DMS53 treated with DMSO at 0.1 percent for 48 hours (cell line): ENCODE data around the gene RNASE8.

ENCODE experiments used
- DNase-seq: peaks from one replicate; lab custom pipeline; 2025; ENCODE audit not compliant: unreplicated experiment; lab: John Stamatoyannopoulos, UW

Gene RNASE8

DNA sequence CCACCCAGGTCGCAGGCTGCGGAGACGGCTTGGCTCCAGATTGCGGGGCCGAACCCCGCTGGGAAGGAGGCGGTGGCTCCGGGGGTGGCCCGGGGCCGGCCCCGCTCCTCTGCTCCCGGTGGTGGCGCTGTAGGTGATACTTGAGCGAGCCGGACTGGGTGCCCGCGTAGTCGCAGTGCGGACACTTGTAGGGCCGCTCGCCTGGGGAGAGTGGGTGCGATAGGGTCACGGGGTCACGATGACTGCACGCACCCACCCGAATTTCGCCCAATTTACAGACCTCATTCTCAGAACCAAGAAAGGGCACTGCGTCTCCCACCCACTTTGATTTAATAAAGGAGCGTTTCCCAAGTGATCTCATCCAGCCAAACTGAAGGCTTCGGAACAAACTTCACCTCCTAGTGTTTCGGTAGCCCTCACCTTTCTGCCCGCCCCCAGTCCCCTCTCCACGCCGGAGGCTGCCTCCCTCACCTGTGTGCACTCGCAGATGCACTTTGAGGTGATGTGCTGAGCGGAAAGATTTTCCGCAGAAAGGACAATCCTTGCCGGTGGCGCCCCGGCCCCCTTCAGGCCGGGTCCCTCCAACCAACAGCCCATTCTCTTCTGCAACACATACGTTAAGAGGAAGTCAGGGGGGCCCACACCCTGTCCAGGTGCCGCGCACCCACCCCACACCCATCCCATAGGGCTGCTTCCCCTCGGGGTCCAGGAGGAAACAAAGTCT is 33.5 kb downstream of the RNASE8 start:
- DNase-seq: no peak

DNA sequence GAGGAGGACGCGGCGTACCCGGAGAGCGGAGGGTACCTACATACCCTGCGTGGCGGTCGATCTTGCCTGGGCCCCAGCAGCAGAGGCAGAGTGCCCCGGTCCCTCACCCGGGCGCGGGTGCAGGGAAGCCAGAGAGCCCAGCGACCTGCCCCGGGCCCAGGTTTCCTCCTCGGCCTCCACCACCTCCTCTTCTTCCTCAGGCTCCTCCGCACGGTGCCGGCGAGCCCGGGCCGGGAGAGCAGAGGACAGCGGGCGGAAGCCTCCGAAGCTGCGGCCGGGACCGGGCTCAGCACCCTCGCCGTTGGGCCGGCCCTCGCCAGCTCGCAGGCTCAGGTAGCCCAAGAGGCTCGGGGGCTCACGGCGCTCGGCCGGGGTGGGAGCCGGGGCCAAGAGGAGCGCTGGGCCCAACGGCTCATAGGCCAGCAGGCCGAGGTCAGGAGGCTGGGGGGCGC is 34.2 kb downstream of the RNASE8 start:
- no peak for DNase-seq

DNA sequence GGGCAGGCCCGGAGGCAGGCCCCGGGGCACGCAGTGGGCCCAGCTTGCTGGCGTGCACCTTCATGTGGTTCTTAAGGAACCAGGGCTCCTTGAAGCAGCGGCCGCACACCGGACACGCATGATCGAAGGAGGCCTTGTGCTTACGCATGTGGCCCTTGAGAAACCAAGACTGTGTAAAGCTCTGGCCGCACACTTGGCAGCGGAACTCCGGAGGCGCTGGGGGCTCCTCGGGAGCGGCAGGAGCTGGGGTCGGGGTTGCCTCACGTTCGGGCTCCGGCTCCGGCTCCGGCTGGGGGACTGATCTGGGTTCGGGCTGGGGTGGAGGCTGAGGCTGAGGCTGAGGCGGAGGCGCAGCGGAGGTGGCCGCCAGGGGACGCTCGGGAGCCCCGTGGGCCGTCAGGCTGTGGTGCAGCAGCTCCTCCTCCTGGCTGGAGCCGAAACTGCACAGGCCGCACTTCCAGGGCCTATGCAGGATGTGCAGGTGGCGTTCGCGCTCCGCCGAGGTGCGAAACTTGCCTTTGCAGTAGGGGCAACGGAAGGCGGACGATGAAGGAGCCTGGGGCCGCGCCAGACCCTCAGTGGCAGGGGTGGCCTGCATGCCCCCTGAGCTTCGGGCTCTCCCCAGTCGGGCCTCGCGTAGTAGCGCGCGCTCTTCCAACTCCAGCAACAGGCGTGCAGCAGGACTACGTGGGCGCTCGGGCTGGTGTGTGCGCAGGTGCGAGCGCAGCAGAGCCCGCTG is 34.8 kb downstream of the RNASE8 start:
- DNase-seq: no peak

DNA sequence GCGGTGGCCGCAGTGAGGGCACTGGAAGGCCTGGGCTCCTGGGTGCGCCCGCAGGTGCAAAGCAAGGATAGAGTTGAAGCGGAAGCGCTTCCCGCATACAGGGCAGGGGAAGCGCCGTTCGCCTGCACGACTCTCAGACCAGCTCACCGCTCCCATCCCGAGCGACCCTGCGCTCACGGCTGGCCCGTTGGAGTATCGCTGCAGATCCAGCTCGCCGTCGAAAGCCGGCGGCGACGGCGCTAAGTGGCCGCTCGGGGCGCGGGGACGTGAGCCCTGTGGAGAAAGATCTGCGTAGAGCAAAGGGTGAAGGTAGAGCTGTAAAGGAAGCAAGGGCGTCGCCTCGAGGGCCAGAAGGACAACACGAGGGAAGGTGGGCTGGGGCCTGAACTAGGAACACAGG is 35.4 kb downstream of the RNASE8 start:
- no peak for DNase-seq

DNA sequence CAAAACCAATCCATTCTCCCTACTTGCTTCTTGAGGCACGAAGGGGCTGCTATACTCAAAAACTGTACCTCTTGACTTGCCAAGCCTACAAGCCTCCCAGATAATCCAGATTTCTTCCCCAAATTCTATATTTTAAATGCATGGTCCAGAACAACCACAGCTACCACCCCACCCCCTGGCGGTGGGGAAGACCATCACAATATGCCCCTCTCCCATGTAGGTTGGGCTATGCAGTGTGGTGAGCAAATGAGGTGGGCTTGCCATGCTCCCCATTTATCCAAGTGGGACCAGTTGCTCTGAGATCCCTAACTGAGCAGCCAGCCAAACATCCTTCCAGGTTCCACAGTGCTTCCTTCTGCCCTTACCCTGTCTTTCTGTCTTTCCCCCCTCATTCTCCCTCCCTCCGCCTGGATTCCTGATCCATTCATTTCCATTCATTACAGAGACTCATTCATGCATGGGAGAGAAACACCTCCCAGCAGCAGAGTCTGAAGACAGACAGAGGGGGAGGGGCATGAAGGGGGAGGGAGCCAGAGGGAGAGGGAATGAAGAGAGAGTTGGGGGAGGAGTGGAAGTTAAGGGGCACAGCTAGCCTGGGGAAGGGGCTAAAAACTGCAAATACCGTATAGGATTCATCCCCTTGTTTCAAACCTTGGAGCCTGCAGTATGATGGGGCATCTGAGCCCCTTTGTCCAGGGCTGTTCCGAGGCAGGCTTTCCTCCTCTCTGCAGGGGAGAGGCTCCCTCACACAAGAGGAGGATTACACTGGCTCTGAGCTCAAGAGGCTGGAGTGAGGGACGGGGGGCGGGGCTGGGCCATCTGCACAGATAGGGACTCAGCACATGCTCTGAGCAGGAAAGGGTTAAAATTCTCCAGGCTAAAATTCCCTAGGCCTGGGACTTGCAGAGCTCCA is 36.4 kb downstream of the RNASE8 start:
- no peak for DNase-seq

DNA sequence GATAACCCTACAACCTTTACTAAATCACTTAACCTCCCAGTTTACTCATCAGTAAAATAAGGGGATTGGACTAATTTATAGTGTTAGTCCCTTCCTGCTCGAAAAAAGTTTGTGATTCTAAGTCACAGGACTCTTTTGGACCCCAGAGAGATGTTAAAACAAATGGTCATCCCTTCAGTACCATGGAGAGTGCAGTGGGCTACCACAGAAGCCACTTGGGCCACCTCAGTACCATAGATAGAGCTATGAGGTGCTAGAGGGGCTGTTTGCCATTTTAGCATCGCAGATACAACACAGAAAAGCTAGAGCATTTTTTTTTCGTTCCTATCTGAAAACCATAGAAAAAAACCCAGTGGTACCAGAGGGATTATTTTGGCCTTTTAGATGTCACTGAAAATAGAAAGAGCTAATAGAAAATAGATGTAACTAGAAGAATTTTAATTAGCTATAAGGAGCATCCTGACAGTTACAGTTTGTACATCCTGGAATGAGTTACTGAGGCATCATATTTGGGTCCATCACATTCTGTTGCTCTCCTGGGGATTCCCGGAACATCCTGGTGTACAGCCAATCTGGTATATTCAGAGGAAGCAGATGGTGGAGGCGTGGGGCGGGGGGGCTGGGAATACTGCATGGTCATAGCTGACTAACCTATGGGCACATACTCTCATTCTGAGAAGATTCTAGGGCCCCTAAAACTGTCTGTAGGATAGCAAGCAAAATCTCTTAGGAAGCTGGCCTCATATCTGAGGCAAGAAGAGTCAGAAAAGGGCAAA is 38.0 kb downstream of the RNASE8 start:
- DNase-seq: no peak

DNA sequence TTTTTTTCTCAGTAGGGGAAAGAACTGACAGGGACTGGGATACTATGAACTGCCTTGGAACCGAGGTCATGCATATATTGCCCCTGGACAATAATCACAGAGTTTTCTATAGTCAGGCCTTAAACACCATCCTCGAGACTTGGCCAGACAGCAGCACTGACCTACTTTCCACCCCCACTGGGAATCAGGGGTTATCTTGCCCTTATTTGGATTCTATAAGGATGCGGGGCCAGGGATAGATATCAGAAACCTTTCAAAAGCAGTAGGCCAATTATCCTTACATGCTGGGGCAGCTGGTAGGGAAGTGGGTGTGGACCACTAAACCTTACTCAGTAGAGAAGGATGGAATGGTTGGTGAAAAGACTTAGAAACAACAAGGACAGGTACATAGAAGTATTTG is 38.8 kb downstream of the RNASE8 start:
- DNase-seq: no peak

DNA sequence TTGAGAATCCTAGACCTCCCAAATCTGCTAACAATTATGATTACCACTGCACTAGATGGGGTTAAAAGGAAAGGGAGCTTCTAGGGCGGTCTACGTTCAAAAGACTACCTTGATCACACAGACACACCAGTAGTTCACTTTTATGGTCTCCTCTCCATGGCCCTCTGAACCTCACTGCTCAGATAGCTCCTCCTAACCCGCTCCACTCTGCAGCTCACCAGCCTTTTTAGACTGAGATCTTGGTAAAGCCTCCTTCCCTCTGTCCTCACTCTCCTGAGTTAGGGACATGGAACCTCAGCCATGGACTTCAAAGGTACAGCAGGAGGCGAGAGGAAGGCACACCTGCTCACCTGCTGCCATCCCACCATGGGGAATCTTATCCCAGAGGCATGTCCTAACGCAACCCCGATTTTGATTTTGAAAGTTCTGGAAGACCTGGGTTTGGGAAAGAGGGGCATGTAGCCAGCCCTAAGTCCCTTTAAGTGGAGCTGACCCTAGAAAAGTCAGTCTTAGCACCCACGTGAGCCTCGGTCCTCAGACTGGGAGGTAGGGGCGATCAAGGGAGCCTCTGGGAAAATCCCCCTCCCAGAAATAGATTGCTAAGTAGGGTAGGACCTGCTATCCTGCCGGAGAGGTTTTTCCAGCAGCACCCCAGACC is 39.5 kb downstream of the RNASE8 start:
- no peak for DNase-seq

DNA sequence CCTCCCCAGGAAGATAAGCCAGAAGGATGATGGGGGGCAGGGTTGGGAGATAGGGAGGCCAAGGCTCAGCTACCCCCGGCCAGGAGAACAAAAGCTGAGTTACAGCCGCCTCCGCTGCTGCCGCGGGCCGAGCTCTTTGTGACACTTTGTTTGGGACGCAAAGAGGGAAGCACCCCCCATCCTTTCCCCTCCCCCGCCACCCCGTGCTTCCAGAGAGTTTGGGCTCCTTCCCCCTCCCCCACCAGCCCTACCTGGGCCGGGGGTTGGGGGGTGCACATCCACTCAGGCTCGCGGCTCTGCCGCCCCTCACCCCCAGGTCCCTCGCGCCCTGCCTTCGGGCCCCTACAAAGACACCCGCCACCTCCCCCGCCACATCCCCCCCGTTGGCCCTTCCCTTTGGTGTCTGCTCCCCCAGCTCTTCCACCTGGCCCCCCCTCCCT is 40.0 kb downstream of the RNASE8 start:
- no peak for DNase-seq

DNA sequence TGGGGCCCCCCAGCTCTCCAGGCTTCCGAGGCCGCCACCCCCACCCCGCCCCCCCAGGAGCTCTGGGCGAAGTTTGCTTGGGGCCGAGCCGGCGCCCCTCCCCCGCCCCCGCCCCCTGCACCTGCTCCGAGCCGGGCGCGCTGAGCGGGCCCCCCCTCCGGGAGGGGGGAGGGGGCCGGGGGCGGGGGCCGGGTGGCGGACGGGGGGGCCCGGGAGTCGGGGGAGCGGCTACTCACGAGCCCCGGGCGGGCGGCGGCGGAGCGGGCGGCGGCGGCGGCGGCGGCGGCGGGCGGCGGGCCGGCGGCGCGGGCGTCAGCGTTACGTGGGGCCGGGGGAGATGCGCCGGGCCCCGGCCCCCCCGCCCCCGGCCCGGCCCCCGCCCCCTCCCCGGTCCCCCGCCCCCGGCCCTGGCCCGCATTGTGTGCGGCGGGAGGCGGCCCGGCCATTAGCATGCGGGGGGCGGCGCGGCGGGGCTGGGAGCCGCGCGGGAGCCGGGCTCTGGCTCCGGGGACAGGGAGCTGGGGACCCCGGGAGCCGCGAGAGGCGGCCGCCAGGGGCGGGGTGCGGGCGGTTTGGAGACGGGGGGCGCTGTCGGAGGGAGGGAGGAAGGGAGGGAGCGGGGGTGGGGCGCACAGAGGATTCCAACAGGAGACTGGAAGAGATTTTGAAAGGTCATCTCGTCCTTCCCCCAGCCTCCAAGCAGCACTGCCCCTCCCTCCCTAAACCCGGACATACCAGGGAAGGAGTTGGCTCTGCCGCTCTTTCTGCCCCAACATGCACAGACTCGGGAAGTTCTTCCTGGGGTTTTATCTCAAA is 40.7 kb downstream of the RNASE8 start, which contains the start of gene ZNF219:
ZNF219 (minus strand) TSS at position 580 of the 816 bp plus-strand sequence. CDS start 5,064 bp downstream, outside the sequence.
- DNase-seq: peak; percentile 5

DNA sequence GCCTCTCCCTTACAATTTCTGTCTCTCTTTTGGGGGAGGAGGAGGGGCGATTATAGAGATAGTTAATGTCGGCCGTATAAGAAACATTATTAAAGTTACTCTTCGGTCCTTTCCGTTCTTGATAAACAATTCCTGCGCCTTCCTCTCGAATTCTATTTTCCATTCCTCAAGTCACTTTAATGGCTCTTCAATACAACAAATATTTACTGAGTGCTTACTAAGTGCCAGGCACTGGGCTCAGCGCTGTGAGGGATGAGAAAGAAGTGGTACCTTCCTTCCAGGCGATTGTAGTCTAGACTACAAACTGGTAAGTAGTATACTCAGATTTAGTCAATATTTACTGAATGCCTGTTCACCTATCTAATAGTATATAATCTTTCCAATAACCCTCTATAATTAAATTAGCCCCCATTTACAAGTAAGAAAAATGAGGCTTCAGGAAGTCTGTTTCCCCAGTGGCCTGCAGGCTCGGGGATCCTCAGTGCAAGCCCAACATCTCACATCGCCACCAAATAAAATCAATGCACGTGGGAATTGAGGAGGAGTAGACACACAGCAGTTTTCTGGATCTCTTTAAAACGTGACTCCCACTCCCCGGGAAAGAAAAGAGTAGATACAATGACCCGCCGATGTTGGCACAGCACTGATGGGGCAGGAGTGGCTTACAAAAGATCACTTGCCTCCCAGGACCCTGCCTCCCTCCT is 41.4 kb downstream of the RNASE8 start:
- DNase-seq: no peak

DNA sequence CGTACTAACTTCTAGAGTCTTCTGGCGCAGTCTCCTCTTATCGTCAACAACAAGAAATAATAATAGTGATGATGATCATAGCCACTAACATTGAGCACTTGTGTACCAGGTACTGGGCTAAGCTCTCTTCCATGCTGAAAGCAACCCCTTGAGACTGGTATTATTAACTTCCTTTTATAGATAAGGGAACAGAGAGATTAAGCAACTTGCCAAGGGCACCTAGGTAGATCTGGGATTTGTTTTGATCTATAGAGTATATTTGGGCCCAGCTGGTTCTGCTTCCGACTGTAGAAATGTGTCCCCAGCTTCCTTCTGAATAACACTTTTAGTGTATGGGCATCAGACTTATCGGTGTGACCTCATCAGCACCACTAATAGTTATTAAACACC is 42.0 kb downstream of the RNASE8 start:
- DNase-seq: no peak

DNA sequence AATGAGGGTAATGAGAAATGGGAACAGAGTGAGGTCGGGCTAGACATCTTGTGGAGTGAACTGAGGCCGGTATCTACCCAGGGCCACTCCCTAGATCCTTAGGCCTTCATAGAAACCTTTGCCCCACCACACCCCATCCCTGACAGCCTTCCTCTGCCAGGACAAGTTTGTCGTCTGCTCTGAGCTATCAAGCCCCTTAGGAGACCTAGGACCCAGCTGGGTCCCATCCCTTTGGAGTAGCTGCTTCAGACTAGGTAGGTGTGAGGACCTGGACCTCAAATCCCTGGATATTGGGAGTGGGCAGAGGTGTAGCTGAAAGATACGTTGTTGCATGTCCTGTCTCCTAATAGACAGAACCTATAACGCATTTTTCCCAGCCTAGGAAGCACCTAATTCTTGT is 43.3 kb downstream of the RNASE8 start, which contains the start of gene TMEM253:
TMEM253 (plus strand) TSS at position 136 of the 400 bp plus-strand sequence. CDS start 278 bp downstream, outside the sequence.
- DNase-seq: no peak

DNA sequence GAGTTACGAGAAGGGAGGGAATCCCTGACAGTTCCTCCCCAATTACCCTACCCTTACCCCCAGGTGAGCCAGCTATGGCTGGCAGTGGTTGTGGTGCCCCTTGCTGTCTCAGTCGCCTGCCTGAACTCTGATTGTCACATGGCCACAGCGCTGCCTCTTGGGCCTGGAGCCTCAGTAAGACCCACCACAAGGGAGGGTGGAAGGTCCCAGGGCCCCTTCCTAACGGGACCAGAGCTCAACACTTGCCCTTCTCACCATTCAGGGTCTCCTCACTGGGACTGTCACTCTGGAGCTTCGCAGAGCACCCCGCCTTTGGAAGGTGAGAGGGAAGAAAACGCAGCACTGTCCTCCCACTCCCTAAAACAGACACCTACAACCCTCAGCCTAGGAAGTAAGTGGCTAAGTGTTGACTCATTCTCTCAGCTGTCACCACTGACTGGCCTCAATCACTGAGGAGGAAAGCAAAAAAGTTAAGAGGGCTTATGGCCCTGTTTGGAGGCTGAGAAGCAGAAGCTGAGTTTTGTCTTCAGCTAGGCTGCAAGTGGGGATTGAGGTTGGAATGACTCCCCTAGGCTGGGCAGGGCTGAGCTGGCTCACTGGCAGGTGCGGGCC is 44.3 kb downstream of the RNASE8 start:
- no peak for DNase-seq

DNA sequence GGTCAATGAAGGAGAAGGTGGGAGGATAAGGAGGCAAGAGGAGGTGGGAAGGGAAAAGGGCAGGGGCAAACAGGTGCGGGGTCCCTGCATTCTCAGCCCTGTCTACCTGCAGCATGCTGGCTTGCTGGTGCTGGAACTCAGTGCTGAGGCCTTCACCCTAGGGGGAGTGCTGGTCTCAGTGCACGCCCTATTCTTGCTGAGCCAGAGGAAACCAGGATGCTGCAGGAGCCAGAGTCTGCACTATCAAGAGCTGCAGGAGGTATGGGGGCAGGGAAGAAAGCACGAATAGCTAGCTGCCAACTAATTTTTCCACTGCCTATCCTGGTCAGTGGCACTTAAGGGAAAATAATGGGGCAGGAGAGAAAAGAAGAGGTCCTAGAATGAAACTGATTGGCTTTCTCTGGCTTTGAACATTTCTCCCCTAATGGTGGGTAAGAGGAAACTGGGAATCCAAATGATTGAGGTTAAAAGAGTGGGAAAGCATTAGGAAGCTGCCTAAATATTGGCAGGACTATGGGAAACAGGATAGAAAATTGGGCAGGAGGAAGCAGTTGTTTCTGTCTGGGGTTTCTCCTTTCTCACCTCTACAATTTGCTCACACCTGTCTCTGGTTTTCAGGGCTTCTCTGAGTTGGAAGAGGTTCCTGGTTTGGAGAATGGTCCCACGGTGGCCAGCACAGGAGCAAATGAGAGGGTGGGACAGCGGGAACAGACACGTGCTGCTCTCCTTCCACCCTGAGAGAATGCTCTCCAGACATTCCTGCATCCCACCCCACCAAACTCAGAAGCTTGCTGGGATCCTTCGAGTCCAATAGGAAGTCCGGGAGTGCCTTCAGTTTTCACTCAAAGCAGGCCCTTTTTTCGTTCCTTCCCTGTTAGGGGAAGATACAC is 45.1 kb downstream of the RNASE8 start:
- DNase-seq: no peak

DNA sequence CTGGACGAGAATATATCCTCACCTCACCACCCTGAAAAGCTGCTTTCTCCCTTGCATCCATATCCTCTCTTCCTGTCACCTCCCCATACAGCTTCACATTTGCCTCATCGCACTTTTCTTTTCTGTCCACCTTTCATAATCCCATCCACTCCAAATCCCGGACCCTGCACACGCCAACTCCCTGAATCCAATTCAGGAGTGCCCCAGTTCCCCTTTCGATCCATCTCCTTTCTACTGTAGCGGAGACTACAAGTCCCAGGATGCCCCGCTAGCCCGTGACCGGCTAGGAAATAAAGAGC is 45.7 kb downstream of the RNASE8 start:
- no peak for DNase-seq
